ENCODE measurements around the gene RAD21L1. TPM values are rescaled to one million over a fixed set of nuclear protein-coding genes. Genes with fewer than 3 reads are reported as not detected.
"Not testable (repeated sequence)": the region's sequence is repeated elsewhere in the genome, so short reads cannot be mapped to it uniquely, and the experiment has no call there.

RAD21L1 gene
- total and polyA plus RNA-seq, 5 experiments from 2014 or later, result 0.49 TPM; not detected in 4

GRCh38 chr20:1214838-1215261 lies 11.0 kb upstream of the RAD21L1 start:
- Mint-ChIP-seq H3K27me3 (peaks cover 0 to 21% (median 0%) of the 10 kb centered on the region in 5 donors), H3K9me3 (peaks cover 0 to 8% (median 0%) of the 10 kb centered on the region in 9 donors), H3K36me3 (no peaks in the 10 kb centered on the region), H3K4me3 (peak overlapping the region in 3 of 10 donors; percentile 63 to 74 (median 66)), H3K4me1 (peaks cover 26 to 44% (median 43%) of the 10 kb centered on the region in 4 donors), H3K27ac (peak overlapping the region in 8 of 10 donors; percentile 85 to 97 (median 92))
- no peak for DNase-seq
- POLR2A ChIA-PET, result no interaction called here
- no peak for ATAC-seq

- peak overlapping the region; percentile 85 to 97 (median 92) for H3K27ac Mint-ChIP-seq
- H3K27me3 Mint-ChIP-seq, result peaks cover 0 to 18% (median 0%) of the 10 kb centered on the region in 5 donors
- H3K9me3 Mint-ChIP-seq, result peaks cover 0 to 10% (median 0%) of the 10 kb centered on the region in 9 donors
- ATAC-seq, result peak; percentile 69 to 82
- DNase-seq, result peak in 3 of 10 donors; percentile 26 to 55 (median 48)
- H3K4me1 Mint-ChIP-seq, result peaks cover 26 to 44% (median 43%) of the 10 kb centered on the region in 4 donors
- POLR2A ChIA-PET, result no interaction called here
- H3K4me3 Mint-ChIP-seq, result peak overlapping the region; percentile 41 to 82 (median 60)
- H3K36me3 Mint-ChIP-seq, result no peaks in the 10 kb centered on the region
These were observed 10.3 kb upstream of the RAD21L1 start for GRCh38 chr20:1215386-1216170.

GRCh38 chr20:1216527-1217427 lies 9.1 kb upstream of the RAD21L1 start:
- ATAC-seq (peak in 1 of 2 donors; percentile 46), DNase-seq (peak in 5 of 10 donors; percentile 38 to 70 (median 46))
- POLR2A ChIA-PET, result interaction anchor here (1.2 kb wide), 1 partner anchor 9 kb away, joined by 4 read pairs; the partner anchor contains the start of gene RAD21L1
- H3K4me3 Mint-ChIP-seq, result peak overlapping the region in 8 of 10 donors; percentile 15 to 82 (median 64)
- peak overlapping the region; percentile 61 to 97 (median 88) for H3K27ac Mint-ChIP-seq
- H3K36me3 Mint-ChIP-seq, result not testable (repeated sequence)
- peaks cover 0 to 12% (median 0%) of the 10 kb centered on the region in 9 donors for H3K9me3 Mint-ChIP-seq
- H3K27me3 Mint-ChIP-seq, result peaks cover 0 to 15% (median 0%) of the 10 kb centered on the region in 5 donors
- peaks cover 26 to 44% (median 43%) of the 10 kb centered on the region in 4 donors for H3K4me1 Mint-ChIP-seq

- POLR2A ChIA-PET, result interaction anchor here (0.6 kb wide), 1 partner anchor 427 kb away, joined by 5 read pairs; no protein-coding TSS in a partner anchor
- not testable (repeated sequence) for H3K36me3 Mint-ChIP-seq, DNase-seq, ATAC-seq, H3K27ac Mint-ChIP-seq
- Mint-ChIP-seq H3K27me3 (peaks cover 0 to 11% (median 0%) of the 10 kb centered on the region in 5 donors), H3K9me3 (peaks cover 0 to 19% (median 8%) of the 10 kb centered on the region in 9 donors), H3K4me1 (peaks cover 10 to 19% (median 16%) of the 10 kb centered on the region in 4 donors), H3K4me3 (peak overlapping the region in 1 of 10 donors; percentile 24)
These were observed 3.1 kb upstream of the RAD21L1 start for GRCh38 chr20:1222750-1223149.

- peaks cover 0 to 12% (median 3%) of the 10 kb centered on the region in 5 donors for H3K27me3 Mint-ChIP-seq
- DNase-seq, result no peak
- peak overlapping the region in 8 of 10 donors; percentile 26 to 79 (median 50) for H3K4me3 Mint-ChIP-seq
- POLR2A ChIA-PET, result interaction anchor here (0.6 kb wide), 1 partner anchor 107 kb away, joined by 7 read pairs; no protein-coding TSS in a partner anchor
- peaks cover 0 to 16% (median 7%) of the 10 kb centered on the region in 9 donors for H3K9me3 Mint-ChIP-seq
- H3K27ac Mint-ChIP-seq, result peak overlapping the region in 7 of 10 donors; percentile 0 to 92 (median 15)
- H3K4me1 Mint-ChIP-seq, result peaks cover 8 to 16% (median 12%) of the 10 kb centered on the region in 4 donors
- ATAC-seq, result no peak
- no peaks in the 10 kb centered on the region for H3K36me3 Mint-ChIP-seq
These were observed 1.5 kb upstream of the RAD21L1 start for GRCh38 chr20:1224205-1224890.

- H3K36me3 Mint-ChIP-seq, result no peaks in the 10 kb centered on the region
- H3K27ac Mint-ChIP-seq, result peak overlapping the region in 7 of 10 donors; percentile 31 to 71 (median 38)
- DNase-seq (peak in 1 of 10 donors; percentile 25), ATAC-seq (peak; percentile 17 to 55)
- peaks cover 8 to 16% (median 12%) of the 10 kb centered on the region in 4 donors for H3K4me1 Mint-ChIP-seq
- POLR2A ChIA-PET, result interaction anchor here (0.8 to 1.7 kb wide), 5 partner anchors 8 to 167 kb away, joined by 3 to 5 read pairs (median 4); partner anchors contain the start of genes PSMF1 and SNPH
- H3K27me3 Mint-ChIP-seq, result peaks cover 3 to 15% (median 6%) of the 10 kb centered on the region in 5 donors
- peak overlapping the region; percentile 62 to 88 (median 78) for H3K4me3 Mint-ChIP-seq
- H3K9me3 Mint-ChIP-seq, result peaks cover 0 to 16% (median 3%) of the 10 kb centered on the region in 9 donors
These were observed 521 bp upstream of the RAD21L1 start for GRCh38 chr20:1225263-1225782.

- ATAC-seq (no peak), DNase-seq (no peak)
- Mint-ChIP-seq H3K4me3 (no peak overlapping the region), H3K9me3 (no peaks in the 10 kb centered on the region), H3K27me3 (peaks cover 4 to 23% (median 8%) of the 10 kb centered on the region in 5 donors), H3K4me1 (peaks cover 5 to 15% (median 12%) of the 10 kb centered on the region in 4 donors), H3K27ac (no peak overlapping the region), H3K36me3 (no peaks in the 10 kb centered on the region)
- POLR2A ChIA-PET, result no interaction called here
These were observed 3.7 kb downstream of the RAD21L1 start for GRCh38 chr20:1229541-1229940.

GRCh38 chr20:1232286-1233111 lies 6.7 kb downstream of the RAD21L1 start:
- POLR2A ChIA-PET, result no interaction called here
- ATAC-seq, result no peak
- H3K4me1 Mint-ChIP-seq, result peaks cover 0 to 4% (median under 1%) of the 10 kb centered on the region in 4 donors

GRCh38 chr20:1240549-1240948 lies 14.7 kb downstream of the RAD21L1 start:
- POLR2A ChIA-PET, result no interaction called here
- peaks cover 0 to 18% (median 4%) of the 10 kb centered on the region in 5 donors for H3K27me3 Mint-ChIP-seq
- H3K27ac Mint-ChIP-seq, result no peak overlapping the region
- no peaks in the 10 kb centered on the region for H3K9me3 Mint-ChIP-seq
- peaks cover 0 to 4% (median 2%) of the 10 kb centered on the region in 4 donors for H3K4me1 Mint-ChIP-seq
- H3K4me3 Mint-ChIP-seq, result no peak overlapping the region
- no peak for DNase-seq
- no peaks in the 10 kb centered on the region for H3K36me3 Mint-ChIP-seq
- no peak for ATAC-seq

More at GRCh38 chr20:1232286-1233111, 6.7 kb downstream of the RAD21L1 start:
- Mint-ChIP-seq H3K4me3 (no peak overlapping the region), H3K27ac (no peak overlapping the region), H3K27me3 (peaks cover 5 to 23% (median 8%) of the 10 kb centered on the region in 5 donors), H3K9me3 (no peaks in the 10 kb centered on the region), H3K36me3 (no peaks in the 10 kb centered on the region)
- no peak for DNase-seq

GRCh38 chr20:1241456-1241855 lies 15.6 kb downstream of the RAD21L1 start:
- Mint-ChIP-seq H3K4me1 (peaks cover 0 to 2% (median under 1%) of the 10 kb centered on the region in 4 donors), H3K27me3 (peaks cover 0 to 18% (median 4%) of the 10 kb centered on the region in 5 donors), H3K27ac (no peak overlapping the region), H3K9me3 (no peaks in the 10 kb centered on the region), H3K36me3 (no peaks in the 10 kb centered on the region), H3K4me3 (no peak overlapping the region)
- POLR2A ChIA-PET, result no interaction called here
- DNase-seq, result no peak
- no peak for ATAC-seq

GRCh38 chr20:1242099-1242498 lies 16.3 kb downstream of the RAD21L1 start:
- Mint-ChIP-seq H3K9me3 (no peaks in the 10 kb centered on the region), H3K4me3 (no peak overlapping the region), H3K27ac (no peak overlapping the region), H3K36me3 (no peaks in the 10 kb centered on the region), H3K27me3 (peaks cover 0 to 18% (median 4%) of the 10 kb centered on the region in 5 donors), H3K4me1 (peaks cover 0 to 2% (median under 1%) of the 10 kb centered on the region in 4 donors)
- no peak for ATAC-seq
- DNase-seq, result no peak
- POLR2A ChIA-PET, result no interaction called here
